LNCaP clone FGC (cell line): Measurements from ENCODE around the gene TRAPPC5.

Source experiments
- DNase-seq: peaks from one replicate; pipeline ENCODE4 v3.0.0-alpha.2; 2011; ENCODE audit warnings: low read depth
- H3K4me3 ChIP-seq: 2 replicates; pipeline ENCODE4 v1.5.1; 2011; ENCODE audit warnings: mild to moderate bottlenecking, low read depth, low read length, control low read depth
- TF ChIP-seq, protein P1 (sequence below): IDR thresholded peaks from 2 replicates; pipeline ENCODE4 v1.5.1; 2012; ENCODE audit warnings: mild to moderate bottlenecking; ENCODE audit not compliant: control insufficient read depth, insufficient read depth; ENCODE audit errors: extremely low read depth

The TRAPPC5 gene

GRCh38 chr19:7654401-7654800 lies 26.2 kb upstream of the TRAPPC5 start:
- no peak for DNase-seq
- TF ChIP-seq, protein P1, sequence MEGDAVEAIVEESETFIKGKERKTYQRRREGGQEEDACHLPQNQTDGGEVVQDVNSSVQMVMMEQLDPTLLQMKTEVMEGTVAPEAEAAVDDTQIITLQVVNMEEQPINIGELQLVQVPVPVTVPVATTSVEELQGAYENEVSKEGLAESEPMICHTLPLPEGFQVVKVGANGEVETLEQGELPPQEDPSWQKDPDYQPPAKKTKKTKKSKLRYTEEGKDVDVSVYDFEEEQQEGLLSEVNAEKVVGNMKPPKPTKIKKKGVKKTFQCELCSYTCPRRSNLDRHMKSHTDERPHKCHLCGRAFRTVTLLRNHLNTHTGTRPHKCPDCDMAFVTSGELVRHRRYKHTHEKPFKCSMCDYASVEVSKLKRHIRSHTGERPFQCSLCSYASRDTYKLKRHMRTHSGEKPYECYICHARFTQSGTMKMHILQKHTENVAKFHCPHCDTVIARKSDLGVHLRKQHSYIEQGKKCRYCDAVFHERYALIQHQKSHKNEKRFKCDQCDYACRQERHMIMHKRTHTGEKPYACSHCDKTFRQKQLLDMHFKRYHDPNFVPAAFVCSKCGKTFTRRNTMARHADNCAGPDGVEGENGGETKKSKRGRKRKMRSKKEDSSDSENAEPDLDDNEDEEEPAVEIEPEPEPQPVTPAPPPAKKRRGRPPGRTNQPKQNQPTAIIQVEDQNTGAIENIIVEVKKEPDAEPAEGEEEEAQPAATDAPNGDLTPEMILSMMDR: no peak
- H3K4me3 ChIP-seq: no peak overlapping the region

DNA sequence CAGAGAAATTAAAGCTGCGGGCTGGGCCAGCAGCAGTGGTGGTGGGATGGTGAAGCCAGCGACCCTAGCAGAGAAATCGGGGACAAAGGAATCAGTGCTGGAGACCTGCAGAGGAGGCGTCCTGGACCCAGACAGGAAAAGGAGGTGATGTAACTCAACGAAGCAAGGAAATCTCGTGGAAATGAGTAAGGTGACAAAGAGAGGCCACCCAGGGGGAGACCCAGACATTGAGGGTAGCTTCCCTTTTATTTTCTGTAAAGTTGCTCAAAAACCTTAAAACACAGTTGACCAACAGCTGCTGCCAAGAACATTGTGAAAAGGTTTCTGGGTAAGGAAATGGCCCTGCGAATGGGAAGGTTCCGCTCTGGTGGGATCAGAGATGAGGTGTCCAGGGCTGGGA lies 25.1 kb upstream of the TRAPPC5 start:
- TF ChIP-seq, protein P1: no peak
- no peak for DNase-seq
- no peak overlapping the region for H3K4me3 ChIP-seq

DNA sequence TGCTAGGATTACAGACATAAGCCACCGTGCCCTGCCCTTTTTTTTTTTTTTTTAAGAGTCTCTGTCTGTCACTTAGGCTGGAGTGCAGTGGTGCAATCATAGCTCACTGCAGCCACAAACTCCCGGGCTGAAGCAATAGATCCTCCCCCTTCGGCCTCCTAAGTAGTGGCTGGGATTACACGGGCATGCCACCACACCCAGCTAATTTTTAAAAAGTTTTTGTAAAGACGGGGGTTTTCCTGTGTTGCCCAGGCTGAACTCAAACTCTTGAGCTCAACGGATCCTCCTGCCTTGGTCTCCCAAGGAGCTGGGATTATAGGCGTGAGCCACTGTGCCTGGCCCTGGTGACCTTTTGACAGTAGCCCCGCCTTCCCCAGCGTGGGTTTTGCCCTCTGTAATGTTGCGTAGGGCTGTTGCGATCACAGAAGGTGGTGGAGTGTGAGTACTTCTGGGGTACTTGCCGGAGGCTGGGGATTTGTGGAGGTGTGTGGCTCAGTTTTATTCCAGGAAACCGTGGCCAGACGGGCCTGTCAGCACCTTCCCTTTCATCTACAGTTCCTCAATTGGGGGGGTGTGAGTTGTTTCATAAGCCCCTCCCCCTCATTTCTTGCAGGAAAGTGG lies 23.4 kb upstream of the TRAPPC5 start:
- TF ChIP-seq, protein P1: no peak
- DNase-seq: no peak
- H3K4me3 ChIP-seq: no peak overlapping the region

- H3K4me3 ChIP-seq: no peak overlapping the region
Observed at GRCh38 chr19:7658219-7658686, 22.4 kb upstream of the TRAPPC5 start.

GRCh38 chr19:7661744-7662538 lies 18.7 kb upstream of the TRAPPC5 start:
- no peak for DNase-seq
- H3K4me3 ChIP-seq: no peak overlapping the region
- TF ChIP-seq, protein P1: no peak

More at GRCh38 chr19:7658219-7658686, 22.4 kb upstream of the TRAPPC5 start:
- TF ChIP-seq, protein P1: no peak
- no peak for DNase-seq

GRCh38 chr19:7662657-7663056 lies 18.0 kb upstream of the TRAPPC5 start:
- no peak for DNase-seq
- H3K4me3 ChIP-seq: no peak overlapping the region
- TF ChIP-seq, protein P1: no peak
